HepG2 (cell line): ENCODE data around the gene PDE4D. TPM values are rescaled to one million over a fixed set of nuclear protein-coding genes. Genes with fewer than 3 reads are reported as not detected.
A peak's percentile ranks its signal among the peaks of the same experiment; 100 is the strongest.

Experiments
- ATAC-seq: fragments of 200-7000 bp; cut with Tn5 transposase; 3 replicates; pipeline ENCODE4 v1.9.1; 2020; ENCODE audit warnings: mild to moderate bottlenecking, moderate library complexity
- BruUV-seq: library from RNA; stranded (reverse); fragments of 400-500 nt; replicated peaks from 2 replicates; lab custom pipeline; 2021; lab: Mats Ljungman, UMichigan
- CTCF ChIA-PET: fragments of 300-600 bp; formaldehyde crosslinking; extraction: SDS; loops from one replicate; lab custom pipeline; 2021; ENCODE audit warnings: low total read pairs, inconsistent platforms, low intra/inter-chr PET ratio; lab: Yijun Ruan, JAX
- POLR2A ChIA-PET: fragments of 350-600 bp; sonication (Branson Sonifier 250); formaldehyde crosslinking; loops from one replicate; lab custom pipeline; 2020; ENCODE audit warnings: antibody characterized with exemption, inconsistent platforms; lab: Yijun Ruan, JAX
- DNase-seq: peaks from one replicate; pipeline ENCODE4 v3.0.0-alpha.2; 2015; ENCODE audit warnings: low spot score
- FAIRE-seq: peaks from 3 replicates; lab custom pipeline; 2011; peaks lifted over from hg19 to GRCh38; lab: Jason Lieb, UNC
- H2AFZ ChIP-seq: one replicate; pipeline ENCODE4 v1.6.1; 2011; ENCODE audit warnings: low read length, inconsistent platforms
- H3K27ac ChIP-seq: fragments of 300-600 bp; 3 replicates; pipeline ENCODE4 v1.8.0; 2011; ENCODE audit warnings: mixed run types, mild to moderate bottlenecking, mixed read lengths, low read length, inconsistent platforms; ENCODE audit not compliant: insufficient read depth; ENCODE audit errors: extremely low read length
- H3K27me3 ChIP-seq, 2 experiments: fragments of 200-600 bp in 1 of 2; 2 replicates in 1 of 2; 3 replicates in 1 of 2; pipeline versions ENCODE4 v1.6.0 to v1.8.0; 2011; ENCODE audit warnings: low read length in 2 of 2, mild to moderate bottlenecking in 2 of 2, moderate library complexity in 2 of 2, inconsistent platforms in 1 of 2; ENCODE audit not compliant: insufficient read depth in 2 of 2, control insufficient read depth in 1 of 2
- H3K36me3 ChIP-seq, 2 experiments: fragments of 200-600 bp in 1 of 2; replicated peaks in 1 of 2; 2 replicates in 1 of 2; 3 replicates in 1 of 2; pipeline versions ENCODE4 v1.5.1 to v1.8.0; 2011; ENCODE audit warnings: low read length in 2 of 2, inconsistent platforms in 1 of 2; ENCODE audit not compliant: insufficient read depth in 2 of 2, control insufficient read depth in 1 of 2
- H3K4me1 ChIP-seq: 2 replicates; pipeline ENCODE4 v1.5.1; 2012; ENCODE audit warnings: low read length, inconsistent platforms; ENCODE audit not compliant: insufficient read depth
- H3K4me2 ChIP-seq: 2 replicates; pipeline ENCODE4 v1.6.0; 2011; ENCODE audit warnings: low read depth, low read length, inconsistent platforms
- H3K4me3 ChIP-seq, 3 experiments: fragments of 200-600 bp in 1 of 3; sonication (generic), shearing (Covaris generic) in 1 of 3; replicated peaks in 1 of 3; 2 replicates each; pipeline ENCODE4 v1.5.1; 2011 to 2016; ENCODE audit warnings: low read length in 3 of 3, inconsistent platforms in 2 of 3, low read depth in 2 of 3, mild to moderate bottlenecking in 2 of 3, control low read depth in 1 of 3, mixed read lengths in 1 of 3; ENCODE audit not compliant: insufficient read depth in 1 of 3
- H3K79me2 ChIP-seq: one replicate; pipeline ENCODE4 v1.6.1; 2011; ENCODE audit warnings: low read length, inconsistent platforms; ENCODE audit not compliant: insufficient read depth
- H3K9ac ChIP-seq: 2 replicates; pipeline ENCODE4 v1.6.0; 2011; ENCODE audit warnings: mild to moderate bottlenecking, low read depth, low read length, inconsistent platforms; ENCODE audit not compliant: insufficient read depth
- H3K9me3 ChIP-seq: 2 replicates; pipeline ENCODE4 v1.5.1; 2012; ENCODE audit warnings: mild to moderate bottlenecking, low read length
- H4K20me1 ChIP-seq: 2 replicates; pipeline ENCODE4 v1.6.0; 2011; ENCODE audit warnings: inconsistent platforms, mild to moderate bottlenecking, low read length, moderate library complexity; ENCODE audit not compliant: insufficient read depth
- ARNTL ChIP-seq: sonication (generic); formaldehyde crosslinking; IDR thresholded peaks from 2 replicates; pipeline ENCODE4 v1.4.0; 2020; ENCODE audit warnings: mild to moderate bottlenecking, missing genetic modification reagents
- JUN ChIP-seq: sonication (generic); formaldehyde crosslinking; IDR thresholded peaks from 2 replicates; pipeline ENCODE4 v1.4.0; 2020; ENCODE audit warnings: mild to moderate bottlenecking, missing genetic modification reagents
- NONO ChIP-seq, 2 experiments: fragments of 450-650 bp in 1 of 2; sonication (generic) in 1 of 2; formaldehyde crosslinking in 1 of 2; IDR thresholded peaks in 1 of 2; conservative IDR thresholded peaks in 1 of 2; 2 replicates each; pipeline versions ENCODE4 v1.6.1 to v1.8.0; 2017 to 2022; ENCODE audit warnings: mild to moderate bottlenecking in 1 of 2, missing genetic modification reagents in 1 of 2, moderate library complexity in 1 of 2
- RFX5 ChIP-seq: IDR thresholded peaks from 2 replicates; pipeline ENCODE4 v1.6.1; 2011; ENCODE audit warnings: low read depth, low read length, improper control_type of control experiment
- SOX13 ChIP-seq, 3 experiments: fragments of 450-650 bp in 1 of 3; sonication (generic) in 1 of 3; formaldehyde crosslinking in 1 of 3; IDR thresholded peaks in 2 of 3; conservative IDR thresholded peaks in 1 of 3; 2 replicates each; pipeline versions ENCODE4 v1.5.0 to v1.6.1; 2016 to 2020; ENCODE audit warnings: antibody characterized with exemption in 1 of 3, mild to moderate bottlenecking in 1 of 3, missing compliant biosample characterization in 1 of 3, missing genetic modification reagents in 1 of 3, moderate library complexity in 1 of 3
- TEAD2 ChIP-seq: sonication (generic); formaldehyde crosslinking; IDR thresholded peaks from 2 replicates; pipeline ENCODE4 v1.9.0; 2021; ENCODE audit warnings: missing genetic modification reagents
- THAP8 ChIP-seq: sonication (generic); formaldehyde crosslinking; IDR thresholded peaks from 2 replicates; pipeline ENCODE4 v1.5.1; 2020; ENCODE audit warnings: missing genetic modification reagents, mild to moderate bottlenecking, borderline replicate concordance
- ZBTB33 ChIP-seq: sonication (generic); formaldehyde crosslinking; IDR thresholded peaks from 2 replicates; pipeline ENCODE4 v1.4.0; 2020; ENCODE audit warnings: missing genetic modification reagents
- ZMAT3 ChIP-seq: sonication (generic); formaldehyde crosslinking; conservative IDR thresholded peaks from 2 replicates; pipeline ENCODE4 v1.7.0; 2021; ENCODE audit warnings: missing genetic modification reagents
- ZNF432 ChIP-seq: sonication (generic); formaldehyde crosslinking; IDR thresholded peaks from 2 replicates; pipeline ENCODE4 v1.5.0; 2020; ENCODE audit warnings: missing genetic modification reagents, mild to moderate bottlenecking, borderline replicate concordance
- ZNF564 ChIP-seq: sonication (generic); formaldehyde crosslinking; IDR thresholded peaks from 2 replicates; pipeline ENCODE4 v1.8.1; 2023; ENCODE audit warnings: mild to moderate bottlenecking, missing genetic modification reagents
- WGBS: methylation state at CpG from one replicate; pipeline ENCODE4 v1.1.6; 2017; ENCODE audit warnings: low lambda C conversion rate; 5-methylcytosine and 5-hydroxymethylcytosine counted together
- in situ Hi-C: cut with HindIII; loops from 2 replicates; pipeline ENCODE4 v1.10.0; 2017; ENCODE audit warnings: low pct_unique_long_range_greater_than_20kb; ENCODE audit not compliant: extremely low pct_ligation_motif_present
- intact Hi-C: fragments of 100-400 bp; cut with micrococcal nuclease; formaldehyde crosslinking; loops from one replicate; pipeline ENCODE4 v1.10.0; 2022; ENCODE audit not compliant: unreplicated experiment
- polyA plus RNA-seq, 8 experiments: library from polyadenylated mRNA; depleted of rRNA in 3 of 8; stranded (reverse) in 7 of 8; unstranded in 1 of 8; fragments of >200 nt; fragmentation: Illumina TruSeq in 4 of 8; extraction: Trizol in 4 of 8; gene quantifications; 2 replicates each; pipeline versions ENCODE4 v1.2.1 to v1.2.3, GENCODE V29; 2011 to 2016; ENCODE audit warnings: low read depth in 4 of 8, missing spikeins in 1 of 8, mixed read lengths in 1 of 8; ENCODE audit not compliant: insufficient read depth in 1 of 8
- total RNA-seq, 5 experiments: library from RNA; depleted of rRNA; stranded (reverse); fragments of >200 nt; fragmentation: Illumina TruSeq; extraction: Trizol; gene quantifications; 2 replicates each; pipeline ENCODE4 v1.2.3, GENCODE V29; 2016; ENCODE audit warnings: low read depth in 1 of 5

The PDE4D gene
- total and polyA plus RNA-seq, 2 of the 13 experiments (the other 11 are each of a cell fraction or from before 2014, with no cell fraction given), result 7.0 to 12.2 TPM

- no TSS peak for BruUV-seq
- H4K20me1 ChIP-seq, result no peaks in the 10 kb centered on the region
- ATAC-seq (no peak), DNase-seq (no peak), FAIRE-seq (no peak)
- CTCF ChIA-PET, result no interaction called here
- peaks cover 11% of the 10 kb centered on the region for H3K4me1 ChIP-seq
- no peaks in the 10 kb centered on the region for H3K27me3 ChIP-seq
- H3K9me3 ChIP-seq, result no peaks in the 10 kb centered on the region
- 58% methylated on average over 6 of the region's 7 CpGs for WGBS
- intact Hi-C loops, result no loop called here
- H3K4me3 ChIP-seq, result no peak overlapping the region
- no peaks in the 10 kb centered on the region for H3K36me3 ChIP-seq
- TF ChIP-seq ZBTB33 (CRISPR knock-in tag) (0 out of 2 replicates have a peak, but pooled peaks have one; percentile 19), JUN (CRISPR knock-in tag) (no peak)
- H3K9ac ChIP-seq, result no peak overlapping the region
- POLR2A ChIA-PET, result no interaction called here
- in situ Hi-C loops, result no loop called here
- H3K4me2 ChIP-seq, result no peak overlapping the region
- no peaks in the 10 kb centered on the region for H3K79me2 ChIP-seq
- H2AFZ ChIP-seq, result no peak overlapping the region
- H3K27ac ChIP-seq, result no peak overlapping the region
Observed at GRCh38 chr5:59746241-59746765, 147.2 kb downstream of the PDE4D start.

GRCh38 chr5:59745415-59745863 is 148.1 kb downstream of the PDE4D start:
- in situ Hi-C loops (no loop called here), intact Hi-C loops (no loop called here)
- Histone ChIP-seq H3K4me3 (no peak overlapping the region), H3K27ac (no peak overlapping the region), H3K9me3 (no peaks in the 10 kb centered on the region), H3K27me3 (no peaks in the 10 kb centered on the region), H3K79me2 (no peaks in the 10 kb centered on the region), H3K4me2 (no peak overlapping the region), H3K4me1 (0 out of 2 replicates have a peak, but pooled peaks cover 6% of the 10 kb centered on the region), H3K36me3 (no peaks in the 10 kb centered on the region), H4K20me1 (no peaks in the 10 kb centered on the region), H2AFZ (no peak overlapping the region), H3K9ac (no peak overlapping the region)
- POLR2A ChIA-PET, result no interaction called here
- ATAC-seq (no peak), FAIRE-seq (no peak), DNase-seq (no peak)
- BruUV-seq, result no TSS peak
- TF ChIP-seq THAP8 (no peak), ZNF564 (no peak), NONO (IDR thresholded peaks at IDR 0.05) (no peak), NONO (CRISPR knock-in tag; conservative IDR thresholded peaks at IDR 0.05) (no peak), RFX5 (no peak), ZNF432 (CRISPR knock-in tag) (no peak), TEAD2 (CRISPR knock-in tag) (no peak), ARNTL (CRISPR knock-in tag) (no peak), SOX13 (IDR thresholded peaks at IDR 0.05) (no peak), SOX13 (CRISPR knock-in tag; conservative IDR thresholded peaks at IDR 0.05 in 1 of 2, IDR thresholded peaks at IDR 0.05 in 1 of 2) (no peak), ZMAT3 (CRISPR knock-in tag) (no peak)
- over 99% methylated on average over 6 of the region's 7 CpGs for WGBS
- CTCF ChIA-PET, result no interaction called here
